Esophagus (tissue), 2 donors: ENCODE measurements around the gene LAT. TPM values are rescaled to one million over a fixed set of nuclear protein-coding genes. Genes with fewer than 3 reads are reported as not detected.
A peak's percentile ranks its signal among the peaks of the same experiment; 100 is the strongest.

ENCODE experiments used
- H3K27ac ChIP-seq, 2 donors: one replicate each; pipeline ENCODE4 v1.5.1; 2013; ENCODE audit warnings: low read depth in 2 of 2, mild to moderate bottlenecking in 2 of 2, inconsistent platforms in 1 of 2, low read length in 1 of 2, moderate library complexity in 1 of 2
- H3K27me3 ChIP-seq, 2 donors: one replicate each; pipeline ENCODE4 v1.6.1; 2013; ENCODE audit warnings: low read length in 2 of 2, control low read depth in 1 of 2, mild to moderate bottlenecking in 1 of 2; ENCODE audit not compliant: insufficient read depth in 2 of 2, control insufficient read depth in 1 of 2
- H3K36me3 ChIP-seq, 2 donors: one replicate each; pipeline ENCODE4 v1.6.1; 2013; ENCODE audit warnings: low read length in 1 of 2; ENCODE audit not compliant: control insufficient read depth in 2 of 2, insufficient read depth in 2 of 2
- H3K4me1 ChIP-seq, 2 donors: one replicate each; pipeline ENCODE4 v1.6.1; 2013; ENCODE audit warnings: low read length in 1 of 2; ENCODE audit not compliant: control insufficient read depth in 2 of 2, insufficient read depth in 2 of 2
- H3K4me3 ChIP-seq, 2 donors: one replicate each; pipeline ENCODE4 v1.5.1; 2013; ENCODE audit warnings: low read length in 2 of 2, mild to moderate bottlenecking in 2 of 2, low read depth in 1 of 2, moderate library complexity in 1 of 2
- H3K9me3 ChIP-seq, 2 donors: one replicate each; pipeline ENCODE4 v1.6.1; 2013; ENCODE audit warnings: mild to moderate bottlenecking in 2 of 2, low read depth in 1 of 2, low read length in 1 of 2, moderate library complexity in 1 of 2; ENCODE audit not compliant: control insufficient read depth in 2 of 2, insufficient read depth in 1 of 2
- whole genome bisulfite sequencing, 2 donors: extraction: QIAGEN DNeasy Blood & Tissue Kit; methylation state at CpG; one replicate each; pipeline ENCODE4 v1.1.7; 2013; 5-methylcytosine and 5-hydroxymethylcytosine counted together
- polyA plus RNA-seq, 2 donors: library from polyadenylated mRNA; stranded (reverse); fragments of 200-250 nt; gene quantifications; one replicate each; pipeline ENCODE4 v1.2.3, GENCODE V29; 2013
- donor health status: healthy with polysubstance abuse.
- donor health status: Bipolar disorder and iron deficiency.

The LAT gene
- polyA plus RNA-seq, 2 donors = 7.4 to 13.6 TPM

DNA sequence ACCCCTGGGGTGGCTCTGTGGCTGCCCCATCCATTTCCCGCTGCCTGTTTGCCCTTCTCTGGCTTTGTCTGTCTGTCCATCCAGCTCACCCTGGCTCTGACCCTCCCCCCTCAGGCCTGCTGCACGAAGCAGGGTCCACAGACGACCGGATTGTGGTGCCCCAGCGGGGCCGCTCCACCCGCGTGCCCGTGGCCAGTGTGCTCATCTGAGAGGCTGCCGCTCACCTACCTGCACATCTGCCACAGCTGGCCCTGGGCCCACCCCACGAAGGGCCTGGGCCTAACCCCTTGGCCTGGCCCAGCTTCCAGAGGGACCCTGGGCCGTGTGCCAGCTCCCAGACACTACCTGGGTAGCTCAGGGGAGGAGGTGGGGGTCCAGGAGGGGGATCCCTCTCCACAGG, 761 bp upstream of the LAT start:
- H3K9me3 ChIP-seq = peaks cover 3 to 7% of the 10 kb centered on the region in 2 donors
- H3K4me3 ChIP-seq = no peak overlapping the region
- peaks cover 0 to 2% of the 10 kb centered on the region in 2 donors for H3K4me1 ChIP-seq
- no peaks in the 10 kb centered on the region for H3K27me3 ChIP-seq
- peaks cover 3 to 32% of the 10 kb centered on the region in 2 donors for H3K36me3 ChIP-seq
- no peak overlapping the region for H3K27ac ChIP-seq
- 75 to 76% methylated on average over 12 of the region's 12 CpGs for whole genome bisulfite sequencing, 2 donors

DNA sequence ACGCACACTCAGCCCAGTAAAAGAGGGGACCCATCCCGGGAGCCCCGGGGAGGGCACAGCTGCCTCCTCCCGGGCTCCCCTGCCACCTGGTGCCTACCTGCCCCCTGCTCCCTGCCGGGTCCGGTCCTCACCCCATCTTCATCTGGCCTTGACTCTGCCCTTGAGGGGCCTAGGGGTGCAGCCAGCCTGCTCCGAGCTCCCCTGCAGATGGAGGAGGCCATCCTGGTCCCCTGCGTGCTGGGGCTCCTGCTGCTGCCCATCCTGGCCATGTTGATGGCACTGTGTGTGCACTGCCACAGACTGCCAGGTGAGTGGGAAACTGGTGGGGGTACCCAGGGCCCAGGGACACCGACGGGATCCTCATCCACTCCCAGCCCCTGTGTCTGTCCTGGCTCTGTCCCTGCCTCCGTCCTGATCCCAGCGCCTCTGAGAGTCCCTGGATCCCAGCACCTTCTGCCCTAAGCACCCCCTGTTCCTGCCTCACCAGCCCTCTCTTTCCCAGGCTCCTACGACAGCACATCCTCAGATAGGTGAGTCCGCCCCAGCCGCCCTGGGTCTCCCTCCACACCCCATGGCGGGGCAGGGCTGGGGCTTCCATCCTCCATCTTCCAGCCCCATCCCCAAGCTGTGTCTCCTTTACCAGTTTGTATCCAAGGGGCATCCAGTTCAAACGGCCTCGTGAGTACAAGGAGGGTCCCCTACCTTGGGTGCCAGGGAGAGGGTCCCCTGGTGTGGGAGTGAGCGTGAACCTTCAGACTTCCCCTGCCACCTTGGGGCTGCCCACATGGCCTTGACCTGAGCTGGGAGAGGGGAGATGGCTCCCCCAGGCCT, 574 bp downstream of the LAT start:
- Histone ChIP-seq H3K27me3 (no peaks in the 10 kb centered on the region), H3K27ac (peak overlapping the region in 1 of 2 donors; percentile 55), H3K9me3 (peaks cover 3 to 7% of the 10 kb centered on the region in 2 donors), H3K36me3 (peaks cover 3 to 41% of the 10 kb centered on the region in 2 donors), H3K4me1 (peaks cover 0 to 4% of the 10 kb centered on the region in 2 donors), H3K4me3 (peak overlapping the region; percentile 12 to 48)
- 82 to 83% methylated on average over 15 to 19 of the region's 19 CpGs for WGBS, 2 donors

DNA sequence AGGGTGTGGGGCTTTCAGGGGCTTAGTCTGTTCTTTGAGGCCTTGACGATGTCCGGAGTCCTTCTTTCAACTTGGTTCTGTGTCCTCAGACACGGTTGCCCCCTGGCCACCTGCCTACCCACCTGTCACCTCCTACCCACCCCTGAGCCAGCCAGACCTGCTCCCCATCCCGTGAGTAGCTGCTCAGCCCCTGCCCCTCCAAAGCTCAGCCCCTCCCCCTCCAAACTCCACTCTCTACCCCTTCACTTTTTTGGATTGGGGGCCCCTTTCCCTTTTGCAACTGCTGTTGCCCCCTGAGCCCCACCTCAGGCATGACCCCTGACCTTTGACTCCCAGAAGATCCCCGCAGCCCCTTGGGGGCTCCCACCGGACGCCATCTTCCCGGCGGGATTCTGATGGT, 1.2 kb downstream of the LAT start:
- peaks cover 3 to 38% of the 10 kb centered on the region in 2 donors for H3K36me3 ChIP-seq
- H3K27me3 ChIP-seq = no peaks in the 10 kb centered on the region
- H3K9me3 ChIP-seq = peaks cover 3 to 7% of the 10 kb centered on the region in 2 donors
- 87 to 92% methylated on average over 9 of the region's 9 CpGs for WGBS, 2 donors
- peak overlapping the region; percentile 12 to 48 for H3K4me3 ChIP-seq
- H3K27ac ChIP-seq = no peak overlapping the region
- H3K4me1 ChIP-seq = peaks cover 0 to 4% of the 10 kb centered on the region in 2 donors

DNA sequence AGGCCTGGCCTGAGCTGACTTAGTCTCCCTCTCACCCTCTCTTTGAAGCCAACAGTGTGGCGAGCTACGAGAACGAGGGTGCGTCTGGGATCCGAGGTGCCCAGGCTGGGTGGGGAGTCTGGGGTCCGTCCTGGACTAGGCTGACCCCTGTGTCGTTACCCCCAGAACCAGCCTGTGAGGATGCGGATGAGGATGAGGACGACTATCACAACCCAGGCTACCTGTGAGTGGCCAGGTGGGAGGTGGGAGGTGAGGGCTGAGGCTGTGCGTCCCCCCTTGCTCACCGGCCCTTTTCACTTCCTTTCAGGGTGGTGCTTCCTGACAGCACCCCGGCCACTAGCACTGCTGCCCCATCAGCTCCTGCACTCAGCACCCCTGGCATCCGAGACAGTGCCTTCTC, 1.6 kb downstream of the LAT start:
- H3K27ac ChIP-seq = no peak overlapping the region

DNA sequence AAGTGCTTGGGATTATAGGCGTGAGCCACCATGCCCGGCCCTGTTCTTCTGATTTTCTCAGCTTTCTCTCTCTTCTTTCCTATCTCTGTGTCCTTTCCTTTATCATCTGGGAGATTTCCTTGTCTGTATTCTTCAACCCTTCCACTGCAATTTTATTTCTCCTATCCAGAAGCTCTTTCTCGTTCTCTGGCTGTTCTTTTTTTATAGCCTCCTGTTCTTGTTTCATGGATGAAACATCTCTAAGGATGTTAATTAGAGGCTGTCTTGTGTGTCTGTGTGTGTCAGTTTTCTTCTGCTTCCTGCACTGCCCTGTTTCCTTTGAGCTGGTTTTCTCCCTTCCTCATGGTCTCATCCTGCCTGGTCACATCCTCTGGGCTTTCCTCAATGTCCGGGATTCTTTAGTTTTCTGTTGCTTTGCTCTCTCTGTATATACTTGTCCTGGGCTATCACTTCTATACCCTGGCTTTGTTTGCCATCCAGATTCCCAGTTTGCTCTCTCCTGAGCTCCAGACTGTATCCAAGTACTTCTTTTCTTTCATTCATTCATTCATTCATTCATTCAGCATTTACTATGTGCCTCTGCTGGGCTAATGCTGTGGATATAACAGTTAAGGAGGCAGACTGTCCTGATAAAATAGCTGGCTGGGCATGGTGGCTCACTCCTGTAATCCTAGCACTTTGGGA, 2.5 kb downstream of the LAT start:
- Histone ChIP-seq H3K27ac (no peak overlapping the region), H3K36me3 (peaks cover 0 to 32% of the 10 kb centered on the region in 2 donors), H3K4me3 (no peak overlapping the region), H3K9me3 (peaks cover 3 to 7% of the 10 kb centered on the region in 2 donors), H3K27me3 (no peaks in the 10 kb centered on the region), H3K4me1 (peaks cover 0 to 4% of the 10 kb centered on the region in 2 donors)
- 90 to 95% methylated on average over 4 of the region's 4 CpGs for WGBS, 2 donors

More for the DNA sequence above, 1.6 kb downstream of the LAT start:
- 90 to 91% methylated on average over 13 of the region's 13 CpGs for WGBS, 2 donors
- peaks cover 0 to 4% of the 10 kb centered on the region in 2 donors for H3K4me1 ChIP-seq
- H3K9me3 ChIP-seq = peaks cover 3 to 7% of the 10 kb centered on the region in 2 donors
- peak overlapping the region in 1 of 2 donors; percentile 0 for H3K4me3 ChIP-seq
- no peaks in the 10 kb centered on the region for H3K27me3 ChIP-seq
- H3K36me3 ChIP-seq = peaks cover 3 to 34% of the 10 kb centered on the region in 2 donors

DNA sequence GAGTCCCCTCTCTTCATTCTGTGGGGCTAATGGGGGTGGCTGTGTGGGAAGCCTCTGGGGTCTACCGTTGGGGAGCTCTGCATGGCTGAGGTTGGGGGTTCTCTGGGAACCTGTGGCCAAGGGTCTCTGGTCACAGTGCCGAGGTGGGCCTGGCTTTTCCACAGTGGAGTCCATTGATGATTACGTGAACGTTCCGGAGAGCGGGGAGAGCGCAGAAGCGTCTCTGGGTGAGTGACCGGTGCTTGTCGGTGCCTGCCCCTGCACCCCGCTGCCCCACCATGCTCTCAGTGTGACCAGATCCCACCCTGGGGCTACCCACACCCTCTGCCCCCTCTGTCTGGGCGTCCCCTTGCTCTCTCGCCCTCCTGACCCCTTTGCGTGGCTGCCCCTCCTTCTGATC, 4.5 kb downstream of the LAT start:
- 89 to 92% methylated on average over 14 of the region's 14 CpGs for WGBS, 2 donors
- no peak overlapping the region for H3K4me3 ChIP-seq
- H3K27ac ChIP-seq = no peak overlapping the region
- H3K36me3 ChIP-seq = peaks cover 0 to 17% of the 10 kb centered on the region in 2 donors
- H3K9me3 ChIP-seq = peaks cover 3 to 7% of the 10 kb centered on the region in 2 donors
- peaks cover 0 to 3% of the 10 kb centered on the region in 2 donors for H3K4me1 ChIP-seq
- no peaks in the 10 kb centered on the region for H3K27me3 ChIP-seq

DNA sequence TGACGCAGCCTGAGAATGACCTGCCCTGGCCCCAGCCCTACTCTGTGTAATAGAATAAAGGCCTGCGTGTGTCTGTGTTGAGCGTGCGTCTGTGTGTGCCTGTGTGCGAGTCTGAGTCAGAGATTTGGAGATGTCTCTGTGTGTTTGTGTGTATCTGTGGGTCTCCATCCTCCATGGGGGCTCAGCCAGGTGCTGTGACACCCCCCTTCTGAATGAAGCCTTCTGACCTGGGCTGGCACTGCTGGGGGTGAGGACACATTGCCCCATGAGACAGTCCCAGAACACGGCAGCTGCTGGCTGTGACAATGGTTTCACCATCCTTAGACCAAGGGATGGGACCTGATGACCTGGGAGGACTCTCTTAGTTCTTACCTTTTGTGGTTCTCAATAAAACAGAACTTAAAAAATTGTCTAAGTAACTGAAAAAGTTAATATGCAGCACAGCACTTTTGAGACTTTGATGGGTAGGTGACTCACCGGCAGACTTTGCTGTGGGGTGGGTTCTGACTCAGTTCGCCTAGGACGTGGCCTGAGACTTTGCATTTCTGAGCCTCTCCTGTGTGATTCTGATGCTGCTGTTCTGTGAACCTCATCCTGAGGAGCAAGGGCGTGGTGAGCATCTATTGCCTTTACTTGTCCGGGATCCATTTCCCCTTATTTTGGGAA, 5.7 kb downstream of the LAT start:
- H3K36me3 ChIP-seq = peaks cover 0 to 14% of the 10 kb centered on the region in 2 donors
- H3K27ac ChIP-seq = no peak overlapping the region
- 82 to 88% methylated on average over 11 of the region's 11 CpGs for WGBS, 2 donors
- H3K4me1 ChIP-seq = peaks cover 0 to 3% of the 10 kb centered on the region in 2 donors
- no peaks in the 10 kb centered on the region for H3K27me3 ChIP-seq
- no peak overlapping the region for H3K4me3 ChIP-seq
- peaks cover 3 to 7% of the 10 kb centered on the region in 2 donors for H3K9me3 ChIP-seq

DNA sequence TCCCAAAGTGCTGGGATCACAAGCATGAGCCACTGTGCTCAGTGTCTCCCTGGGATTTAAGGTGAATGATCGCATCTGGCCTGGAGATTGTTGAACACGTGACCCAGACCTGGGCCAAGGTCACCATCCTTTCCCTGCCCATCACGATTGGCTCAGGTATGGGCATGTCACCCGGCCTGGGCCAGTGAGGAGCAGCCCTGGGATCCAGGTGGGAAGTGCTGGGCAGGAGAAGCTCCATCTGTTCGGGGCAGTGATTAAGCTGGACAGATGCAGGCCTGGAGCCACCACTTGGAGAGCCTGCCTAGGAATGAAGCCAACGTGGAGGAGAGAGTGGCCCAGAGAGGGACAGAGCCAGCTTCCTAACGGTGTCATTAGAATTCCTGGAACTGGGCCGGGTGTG, 6.8 kb downstream of the LAT start:
- H3K4me3 ChIP-seq = no peak overlapping the region
- no peaks in the 10 kb centered on the region for H3K27me3 ChIP-seq
- peaks cover 0 to 3% of the 10 kb centered on the region in 2 donors for H3K4me1 ChIP-seq
- peaks cover 0 to 13% of the 10 kb centered on the region in 2 donors for H3K36me3 ChIP-seq
- H3K9me3 ChIP-seq = peaks cover 0 to 1% of the 10 kb centered on the region in 2 donors
- WGBS, 2 donors = 62 to 69% methylated on average over 8 of the region's 8 CpGs
- no peak overlapping the region for H3K27ac ChIP-seq

DNA sequence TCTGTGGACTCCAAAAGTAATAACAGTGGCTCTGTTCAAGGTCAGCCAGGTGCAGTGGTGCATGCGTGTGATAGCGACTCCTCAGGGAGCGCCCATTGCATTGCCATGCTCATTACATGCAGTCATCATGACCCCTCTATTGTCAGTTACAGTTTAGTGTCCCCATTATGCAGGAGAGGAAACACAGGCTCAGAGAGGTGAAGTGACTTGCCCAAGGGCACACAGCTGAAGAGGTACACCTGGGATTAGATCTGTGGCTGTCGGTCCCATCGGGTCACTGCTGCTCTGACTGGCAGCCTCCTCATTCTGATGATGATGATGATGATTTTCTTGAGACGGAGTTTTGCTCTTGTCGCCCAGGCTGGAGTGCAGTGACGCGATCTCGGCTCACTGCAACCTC, 7.6 kb downstream of the LAT start:
- Histone ChIP-seq H3K4me3 (no peak overlapping the region), H3K27ac (no peak overlapping the region)
- WGBS, 2 donors = 91% methylated on average over 10 of the region's 10 CpGs

More for the DNA sequence above, 7.6 kb downstream of the LAT start:
- Histone ChIP-seq H3K9me3 (no peaks in the 10 kb centered on the region), H3K27me3 (no peaks in the 10 kb centered on the region), H3K36me3 (peaks cover 0 to 13% of the 10 kb centered on the region in 2 donors), H3K4me1 (peaks cover 0 to 3% of the 10 kb centered on the region in 2 donors)
